Smooth muscle cell (in vitro differentiated cells): Measurements from ENCODE around the gene STEAP4. TPM values are rescaled to one million over a fixed set of nuclear protein-coding genes. Genes with fewer than 3 reads are reported as not detected.

ENCODE experiments used
- DNase-seq: peaks from one replicate; lab custom pipeline; 2025; ENCODE audit not compliant: unreplicated experiment; lab: John Stamatoyannopoulos, UW
- H2AFZ ChIP-seq: fragments of 200-600 bp; sonication (generic); 2 replicates; pipeline ENCODE4 v1.6.0; 2016; ENCODE audit warnings: antibody characterized with exemption, low read depth, mild to moderate bottlenecking
- H3F3A ChIP-seq: fragments of 200-600 bp; sonication (generic); 2 replicates; pipeline ENCODE4 v1.6.0; 2017; ENCODE audit warnings: antibody characterized with exemption, low read depth
- H3K27ac ChIP-seq: fragments of 200-600 bp; sonication (generic); 2 replicates; pipeline ENCODE4 v1.5.1; 2016; ENCODE audit warnings: low read depth, mild to moderate bottlenecking
- H3K27me3 ChIP-seq: fragments of 200-600 bp; sonication (generic); 2 replicates; pipeline ENCODE4 v1.6.1; 2016; ENCODE audit warnings: low read depth, mild to moderate bottlenecking
- H3K36me3 ChIP-seq: fragments of 200-600 bp; sonication (generic); 2 replicates; pipeline ENCODE4 v1.5.1; 2016; ENCODE audit warnings: low read depth
- H3K4me1 ChIP-seq: fragments of 200-600 bp; sonication (generic); 2 replicates; pipeline ENCODE4 v1.5.1; 2016; ENCODE audit warnings: low read depth
- H3K4me2 ChIP-seq: fragments of 200-600 bp; sonication (generic); 2 replicates; pipeline ENCODE4 v1.6.0; 2016; ENCODE audit warnings: mild to moderate bottlenecking
- H3K4me3 ChIP-seq: fragments of 200-600 bp; sonication (generic); 2 replicates; pipeline ENCODE4 v1.5.1; 2016; ENCODE audit warnings: mild to moderate bottlenecking
- H3K79me2 ChIP-seq: fragments of 200-600 bp; sonication (generic); 2 replicates; pipeline ENCODE4 v1.6.0; 2016; ENCODE audit warnings: low read depth, mild to moderate bottlenecking
- H3K9ac ChIP-seq: fragments of 200-600 bp; sonication (generic); 2 replicates; pipeline ENCODE4 v1.6.0; 2016; ENCODE audit warnings: low read depth
- H3K9me3 ChIP-seq: fragments of 200-600 bp; sonication (generic); replicated peaks from 2 replicates; pipeline ENCODE4 v1.5.1; 2016; ENCODE audit warnings: low read depth
- H4K20me1 ChIP-seq: fragments of 200-600 bp; sonication (generic); 2 replicates; pipeline ENCODE4 v1.6.0; 2016; ENCODE audit warnings: low read depth
- WGBS: methylation state at CpG from one replicate; pipeline ENCODE4 v1.1.7; 2016; ENCODE audit warnings: low lambda C conversion rate; 5-methylcytosine and 5-hydroxymethylcytosine counted together
- polyA plus RNA-seq: library from polyadenylated mRNA; unstranded; fragments of >200 nt; fragmentation: Nextera tagmentation; extraction: Ambion mirVana; gene quantifications from 2 replicates; pipeline ENCODE4 v1.2.1, GENCODE V29; 2016
- total RNA-seq: library from RNA; depleted of rRNA; stranded (reverse); fragments of >200 nt; gene quantifications from 2 replicates; pipeline ENCODE4 v1.2.3, GENCODE V29; 2014
- TF ChIP-seq, protein P1 (sequence below): fragments of 200-600 bp; sonication (generic); IDR thresholded peaks from 2 replicates; pipeline ENCODE4 v1.5.1; 2017; ENCODE audit warnings: borderline replicate concordance, mild to moderate bottlenecking, antibody characterized with exemption; ENCODE audit not compliant: insufficient read depth, poor library complexity, severe bottlenecking

STEAP4 gene
- total and polyA plus RNA-seq, 2 experiments from 2014 or later, result 0.18 TPM; not detected in 1

DNA sequence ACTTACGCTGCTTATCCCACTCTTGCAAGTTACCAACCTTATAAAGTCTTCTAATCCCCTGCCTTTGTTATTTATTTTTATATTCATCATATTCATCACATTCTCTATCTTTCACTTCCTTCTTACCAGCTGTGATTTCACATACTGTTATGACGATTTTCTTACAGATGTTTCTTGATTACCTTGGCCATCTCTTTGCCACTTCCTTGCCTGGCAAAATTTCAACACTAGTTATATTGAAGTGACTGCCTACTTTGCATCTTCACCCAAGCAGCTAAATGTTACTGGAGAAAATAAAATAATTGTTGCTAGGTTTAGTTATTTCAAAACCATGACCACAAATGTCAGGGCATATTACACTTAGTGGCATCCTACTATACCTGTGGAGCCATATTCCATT lies 8.8 kb upstream of the STEAP4 start:
- 87% methylated on average over 2 of the region's 2 CpGs for WGBS
- no peak for DNase-seq
- Histone ChIP-seq H2AFZ (no peak overlapping the region), H3K9me3 (no peaks in the 10 kb centered on the region), H3K4me1 (no peaks in the 10 kb centered on the region), H3K36me3 (no peaks in the 10 kb centered on the region), H3K9ac (no peak overlapping the region), H3K27me3 (no peaks in the 10 kb centered on the region), H3K4me3 (no peak overlapping the region), H3K27ac (no peak overlapping the region), H4K20me1 (no peaks in the 10 kb centered on the region), H3F3A (no peaks in the 10 kb centered on the region), H3K79me2 (no peaks in the 10 kb centered on the region), H3K4me2 (no peak overlapping the region)
- TF ChIP-seq, protein P1, sequence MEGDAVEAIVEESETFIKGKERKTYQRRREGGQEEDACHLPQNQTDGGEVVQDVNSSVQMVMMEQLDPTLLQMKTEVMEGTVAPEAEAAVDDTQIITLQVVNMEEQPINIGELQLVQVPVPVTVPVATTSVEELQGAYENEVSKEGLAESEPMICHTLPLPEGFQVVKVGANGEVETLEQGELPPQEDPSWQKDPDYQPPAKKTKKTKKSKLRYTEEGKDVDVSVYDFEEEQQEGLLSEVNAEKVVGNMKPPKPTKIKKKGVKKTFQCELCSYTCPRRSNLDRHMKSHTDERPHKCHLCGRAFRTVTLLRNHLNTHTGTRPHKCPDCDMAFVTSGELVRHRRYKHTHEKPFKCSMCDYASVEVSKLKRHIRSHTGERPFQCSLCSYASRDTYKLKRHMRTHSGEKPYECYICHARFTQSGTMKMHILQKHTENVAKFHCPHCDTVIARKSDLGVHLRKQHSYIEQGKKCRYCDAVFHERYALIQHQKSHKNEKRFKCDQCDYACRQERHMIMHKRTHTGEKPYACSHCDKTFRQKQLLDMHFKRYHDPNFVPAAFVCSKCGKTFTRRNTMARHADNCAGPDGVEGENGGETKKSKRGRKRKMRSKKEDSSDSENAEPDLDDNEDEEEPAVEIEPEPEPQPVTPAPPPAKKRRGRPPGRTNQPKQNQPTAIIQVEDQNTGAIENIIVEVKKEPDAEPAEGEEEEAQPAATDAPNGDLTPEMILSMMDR, result no peak

DNA sequence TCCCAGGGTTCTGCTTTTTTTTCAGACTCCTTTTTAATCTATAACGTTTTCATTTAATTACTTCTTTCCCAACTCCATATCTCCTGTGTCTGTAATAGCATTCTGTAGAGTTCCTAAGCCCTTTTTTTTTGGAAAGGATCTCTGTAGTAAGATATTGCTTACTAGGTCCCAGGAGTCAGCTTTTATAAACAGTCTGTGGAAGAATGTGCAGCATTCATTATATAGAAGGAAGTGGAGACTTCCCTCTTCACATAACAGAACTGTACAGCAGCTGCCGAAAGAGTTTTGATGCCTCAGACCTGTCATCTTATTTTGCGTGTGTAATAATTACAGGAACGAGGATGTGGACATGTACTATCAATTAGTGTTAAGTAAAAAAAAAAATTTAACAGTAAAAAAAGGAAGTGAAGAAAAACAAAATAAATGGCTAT lies 7.4 kb upstream of the STEAP4 start:
- Histone ChIP-seq H3K4me2 (peak overlapping the region; percentile 35), H3K27me3 (no peaks in the 10 kb centered on the region), H3K36me3 (no peaks in the 10 kb centered on the region), H3K27ac (no peak overlapping the region), H3F3A (no peaks in the 10 kb centered on the region), H4K20me1 (no peaks in the 10 kb centered on the region), H3K9ac (no peak overlapping the region), H3K79me2 (no peaks in the 10 kb centered on the region), H2AFZ (peak overlapping the region; percentile 66), H3K9me3 (no peaks in the 10 kb centered on the region), H3K4me1 (no peaks in the 10 kb centered on the region), H3K4me3 (no peak overlapping the region)
- no peak for DNase-seq
- 43% methylated on average over 4 of the region's 4 CpGs for WGBS
- TF ChIP-seq, protein P1, result no peak

DNA sequence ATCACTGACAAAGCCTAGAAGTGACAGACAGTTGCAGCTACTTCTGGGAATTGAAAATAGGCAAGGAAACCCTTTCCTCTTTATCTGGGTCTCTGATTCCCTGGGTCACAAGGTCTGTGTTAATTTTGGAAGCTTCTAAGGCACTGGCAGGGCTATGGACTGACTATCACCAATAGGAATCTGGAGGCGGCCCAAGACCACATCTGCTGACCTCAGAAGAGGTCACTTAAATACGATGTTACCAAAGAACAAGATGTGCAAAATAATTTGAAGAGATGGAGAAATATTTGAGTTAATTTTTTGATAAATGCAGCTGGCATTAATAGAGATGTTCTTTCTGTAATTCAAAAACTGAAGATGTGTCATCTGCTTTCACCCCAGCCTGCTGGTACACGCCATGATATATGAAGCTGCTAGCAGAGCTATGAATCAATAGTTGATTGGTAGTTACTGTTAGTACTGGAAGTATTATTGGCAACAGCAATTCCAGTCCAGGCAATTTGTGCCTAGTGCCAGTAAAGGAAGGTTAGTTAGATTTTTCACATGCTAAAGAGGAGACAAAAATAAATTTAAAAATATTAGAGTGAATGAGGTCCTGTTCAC lies 5.5 kb upstream of the STEAP4 start:
- Histone ChIP-seq H3K27ac (no peak overlapping the region), H3K4me1 (no peaks in the 10 kb centered on the region), H3K4me2 (no peak overlapping the region), H3K79me2 (no peaks in the 10 kb centered on the region), H3K27me3 (no peaks in the 10 kb centered on the region), H3K9ac (no peak overlapping the region), H3K4me3 (no peak overlapping the region), H4K20me1 (no peaks in the 10 kb centered on the region), H3K9me3 (no peaks in the 10 kb centered on the region), H3F3A (no peaks in the 10 kb centered on the region), H3K36me3 (no peaks in the 10 kb centered on the region), H2AFZ (no peak overlapping the region)
- TF ChIP-seq, protein P1, result no peak
- 89% methylated on average over 3 of the region's 3 CpGs for WGBS
- DNase-seq, result no peak

DNA sequence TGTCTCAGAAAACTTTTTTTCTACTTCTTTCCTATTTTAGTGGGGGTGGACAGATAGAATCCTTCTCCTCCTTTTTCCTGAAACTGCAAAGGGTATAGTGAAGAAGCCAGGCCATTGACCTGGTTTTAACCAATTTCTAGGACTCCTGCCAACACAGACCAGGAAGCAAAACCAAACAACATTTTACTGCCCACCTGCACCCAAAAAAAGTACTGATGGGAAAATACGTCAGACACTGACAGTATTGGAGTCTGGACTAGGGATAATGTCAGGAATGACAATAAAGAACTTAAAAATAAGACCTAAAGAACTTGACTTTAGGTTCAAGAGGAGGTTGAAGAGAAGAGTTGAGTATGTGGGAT lies 5.0 kb upstream of the STEAP4 start:
- Histone ChIP-seq H4K20me1 (no peaks in the 10 kb centered on the region), H3F3A (no peaks in the 10 kb centered on the region), H3K4me2 (no peak overlapping the region), H3K27me3 (peaks cover 4% of the 10 kb centered on the region), H3K36me3 (no peaks in the 10 kb centered on the region), H3K27ac (no peak overlapping the region), H2AFZ (no peak overlapping the region), H3K4me1 (no peaks in the 10 kb centered on the region), H3K9me3 (no peaks in the 10 kb centered on the region), H3K79me2 (no peaks in the 10 kb centered on the region), H3K9ac (no peak overlapping the region), H3K4me3 (no peak overlapping the region)
- WGBS, result 94% methylated on average over 1 of the region's 1 CpG
- TF ChIP-seq, protein P1, result no peak
- DNase-seq, result no peak
